GM18520 (cell line): ENCODE results near the gene PTPRN2.

Experiments
- ATAC-seq: cut with Tn5 transposase; IDR thresholded peaks from one replicate; pipeline ENCODE4 v1.9.1; 2021; ENCODE audit not compliant: unreplicated experiment

PTPRN2 gene

DNA sequence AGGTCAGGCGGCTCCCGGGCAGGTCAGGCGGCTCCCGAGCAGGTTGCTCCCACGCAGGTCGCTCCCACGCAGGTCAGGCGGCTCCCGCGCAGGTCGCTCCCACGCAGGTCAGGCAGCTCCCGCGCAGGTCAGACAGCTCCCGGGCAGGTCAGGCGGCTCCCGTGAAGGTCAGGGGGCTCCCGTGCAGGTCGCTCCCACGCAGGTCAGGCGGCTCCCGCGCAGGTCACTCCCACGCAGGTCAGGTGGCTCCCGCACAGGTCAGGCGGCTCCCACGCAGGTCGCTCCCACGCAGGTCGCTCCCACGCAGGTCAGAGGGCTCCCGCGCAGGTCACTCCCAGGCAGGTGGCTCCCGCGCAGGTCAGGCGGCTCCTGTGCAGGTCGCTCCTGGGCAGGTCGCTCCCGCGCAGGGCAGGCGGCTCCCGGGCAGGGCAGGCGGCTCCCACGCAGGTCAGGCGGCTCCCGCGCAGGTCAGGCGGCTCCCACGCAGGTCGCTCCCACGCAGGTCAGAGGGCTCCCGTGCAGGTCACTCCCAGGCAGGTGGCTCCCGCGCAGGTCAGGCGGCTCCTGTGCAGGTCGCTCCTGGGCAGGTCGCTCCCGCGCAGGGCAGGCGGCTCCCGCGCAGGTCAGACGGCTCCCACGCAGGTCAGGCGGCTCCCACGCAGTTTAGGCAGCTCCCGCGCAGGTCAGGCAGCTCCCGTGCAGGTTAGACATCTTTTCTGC, 30.7 kb downstream of the PTPRN2 start:
- ATAC-seq: no peak

DNA sequence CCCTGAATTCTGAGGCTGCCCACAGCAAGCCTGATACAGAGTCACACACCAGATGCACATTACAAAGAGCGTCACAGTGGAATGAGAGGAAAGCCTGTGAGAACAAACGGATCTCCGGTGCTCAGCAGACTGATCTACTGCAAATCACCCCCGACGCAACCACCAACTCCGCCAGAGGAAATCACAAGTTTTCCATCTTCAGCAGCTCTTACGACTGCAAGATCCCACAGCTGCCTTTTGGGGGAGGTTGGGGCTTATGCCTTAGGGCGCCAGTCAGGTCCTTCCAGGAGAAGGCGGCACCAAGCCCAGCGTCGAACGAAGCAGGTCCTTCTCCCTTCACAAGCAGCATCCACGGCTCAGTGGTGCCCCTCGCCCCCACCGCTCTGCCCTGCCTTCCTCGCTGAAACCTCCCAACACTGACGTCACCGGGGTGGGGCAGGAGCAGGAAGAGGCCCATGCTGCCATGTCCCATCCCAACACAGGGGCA, 32.5 kb downstream of the PTPRN2 start:
- no peak for ATAC-seq

DNA sequence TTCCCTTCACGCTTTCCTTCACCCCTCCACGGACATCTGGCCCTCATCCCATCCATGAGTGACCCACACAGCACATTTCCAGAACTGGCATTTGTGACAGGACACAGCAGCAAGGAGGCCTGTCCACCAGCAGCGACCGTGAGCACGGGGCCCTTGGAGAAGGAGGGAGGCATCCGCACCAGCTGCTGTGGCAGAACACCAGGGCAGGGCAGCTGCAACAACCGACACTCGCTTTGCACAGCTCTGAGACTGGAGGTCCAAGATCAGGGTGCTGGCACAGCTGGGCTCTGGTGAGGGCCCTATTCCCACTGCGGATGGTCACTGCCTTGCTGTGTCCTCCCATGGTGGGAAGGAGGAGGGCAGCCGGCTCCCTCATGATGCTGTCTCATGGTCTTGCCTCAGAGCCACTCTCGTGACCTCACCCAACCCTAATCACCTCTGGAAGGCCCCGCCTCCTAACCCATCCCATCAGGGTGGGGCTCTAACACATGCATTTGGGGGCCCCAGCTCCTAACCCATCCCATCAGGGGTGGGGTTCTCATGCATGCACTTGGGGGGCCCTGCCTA, 36.7 kb downstream of the PTPRN2 start:
- no peak for ATAC-seq

DNA sequence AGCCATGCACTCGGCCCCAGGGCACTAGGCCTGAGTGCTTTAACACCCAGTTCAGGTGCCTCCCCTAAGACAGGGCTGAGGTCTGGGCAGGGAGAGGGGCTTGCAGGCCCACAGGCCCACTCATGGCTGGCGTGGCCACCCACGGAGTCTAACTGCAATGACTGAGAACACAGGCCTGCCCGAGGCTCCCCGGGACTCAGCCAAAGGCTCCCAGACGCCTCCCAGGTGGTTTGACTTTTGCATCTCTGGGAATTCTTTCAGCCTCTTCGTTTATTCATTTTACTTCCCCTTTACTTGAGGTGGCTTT, 37.3 kb downstream of the PTPRN2 start:
- no peak for ATAC-seq

DNA sequence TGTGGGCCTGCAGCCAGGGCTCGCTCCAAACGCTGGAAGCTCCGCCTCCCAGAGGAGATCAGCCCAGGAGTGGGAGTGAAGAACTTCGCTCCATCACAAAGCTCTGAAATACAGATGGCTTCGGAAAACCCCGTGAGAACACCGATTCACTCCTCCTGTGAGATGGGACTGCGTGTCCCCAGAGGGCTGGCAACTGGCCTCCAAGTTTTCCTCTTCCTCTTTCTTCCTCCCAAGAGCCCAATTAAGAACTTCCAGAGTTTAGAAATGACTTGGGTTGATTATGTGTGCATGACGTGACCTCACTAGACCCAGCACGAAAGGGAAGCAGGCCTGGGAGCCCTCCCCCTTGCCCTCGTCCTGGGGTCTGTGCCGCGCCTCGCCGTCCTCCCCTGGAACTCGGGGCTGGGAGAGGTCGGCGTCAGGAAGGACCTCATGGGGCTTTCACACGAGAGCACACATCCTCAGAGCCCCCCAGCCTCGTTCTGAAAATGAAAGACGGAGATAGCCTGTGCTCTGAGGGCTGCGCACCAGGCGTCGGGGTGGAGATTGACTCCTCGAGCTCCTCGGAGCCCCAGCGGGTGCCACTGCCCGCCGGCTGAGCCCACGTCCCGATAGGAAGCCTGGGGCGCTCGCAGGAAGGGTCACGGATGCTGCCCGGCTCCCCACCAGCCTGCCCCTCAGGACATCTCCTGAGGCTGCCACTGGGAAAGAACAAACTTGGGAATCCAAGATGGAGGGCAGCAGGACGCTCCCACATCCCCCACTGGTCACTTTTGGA, 37.8 kb downstream of the PTPRN2 start:
- no peak for ATAC-seq

DNA sequence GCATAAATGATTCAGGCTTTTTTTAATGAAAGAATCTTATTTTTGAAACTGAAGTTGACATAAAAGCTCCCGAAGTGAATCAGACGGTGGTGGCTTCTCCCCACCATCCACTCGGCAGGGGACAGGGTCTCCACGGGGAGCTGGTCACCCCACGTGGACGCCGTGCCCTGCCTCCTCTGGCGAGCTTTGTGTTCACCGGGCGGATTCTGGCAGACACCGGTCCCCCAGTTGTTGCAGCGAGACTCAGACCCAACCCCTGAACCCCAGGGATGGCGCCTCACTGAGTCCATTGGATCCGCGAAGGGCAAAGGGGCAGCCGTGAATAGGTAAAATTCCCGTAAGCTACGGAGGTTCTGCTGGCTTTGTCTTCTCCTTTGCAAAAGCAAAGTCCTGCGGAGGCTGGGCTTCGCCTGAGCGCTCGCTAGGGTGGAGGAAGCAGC, 38.4 kb downstream of the PTPRN2 start:
- no peak for ATAC-seq

DNA sequence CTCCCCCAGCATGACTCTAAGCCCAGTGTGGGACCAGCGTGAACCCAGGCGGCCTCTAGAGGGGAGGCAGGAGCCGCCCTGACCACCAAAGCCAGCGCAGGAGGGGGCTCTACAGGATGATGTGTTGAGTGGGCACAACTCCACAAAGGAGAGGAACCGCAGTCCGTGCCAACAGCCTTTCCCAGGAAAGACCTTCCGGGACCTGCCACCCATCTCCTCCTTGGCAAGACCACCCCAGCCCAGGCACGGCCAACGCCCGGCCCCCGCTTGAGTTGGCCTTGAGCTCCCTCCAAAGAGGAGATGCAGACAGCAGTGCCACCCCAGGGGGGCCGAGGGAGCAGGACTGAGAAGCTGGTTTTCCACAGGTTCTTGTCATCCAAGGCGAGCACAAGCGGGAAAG, 38.9 kb downstream of the PTPRN2 start:
- no peak for ATAC-seq

DNA sequence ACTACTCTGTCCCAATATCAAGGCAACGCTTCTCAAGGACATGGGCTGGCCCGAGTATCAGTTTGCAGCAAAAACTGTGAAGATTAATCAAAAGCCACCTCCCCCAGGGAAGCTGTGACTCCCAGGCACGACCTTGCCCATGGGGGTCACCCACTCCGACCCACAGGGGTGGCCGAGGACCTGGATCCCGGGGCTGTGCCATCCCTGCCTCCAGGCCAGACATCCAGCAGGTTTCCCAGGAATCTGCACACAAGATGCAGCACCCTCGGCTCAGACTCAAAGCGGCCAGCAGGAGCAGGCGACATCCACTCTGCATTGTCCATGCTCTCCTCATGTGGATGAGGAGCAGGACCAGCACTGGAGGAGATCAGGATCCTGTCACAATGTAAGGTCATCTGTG, 39.8 kb downstream of the PTPRN2 start:
- ATAC-seq: no peak

DNA sequence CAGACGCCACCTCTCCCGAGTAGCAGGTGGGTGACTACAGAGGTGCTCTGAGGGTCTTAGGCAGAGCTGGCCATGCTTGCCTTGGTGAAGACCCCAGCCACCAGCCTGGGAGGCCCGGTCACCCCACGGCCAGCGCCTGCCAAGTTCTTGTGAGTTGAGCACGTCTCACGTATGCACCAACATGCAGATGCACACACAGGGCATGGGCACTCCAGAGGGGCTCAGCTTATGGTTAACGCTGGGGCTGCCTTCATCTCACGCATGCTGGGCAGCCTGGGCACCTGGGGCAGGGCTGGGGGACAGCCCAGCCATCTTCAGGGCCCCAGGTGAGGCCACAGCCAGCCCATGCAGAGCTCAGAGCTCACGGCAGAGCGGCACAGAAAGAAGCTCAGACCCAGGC, 41.0 kb downstream of the PTPRN2 start:
- no peak for ATAC-seq

DNA sequence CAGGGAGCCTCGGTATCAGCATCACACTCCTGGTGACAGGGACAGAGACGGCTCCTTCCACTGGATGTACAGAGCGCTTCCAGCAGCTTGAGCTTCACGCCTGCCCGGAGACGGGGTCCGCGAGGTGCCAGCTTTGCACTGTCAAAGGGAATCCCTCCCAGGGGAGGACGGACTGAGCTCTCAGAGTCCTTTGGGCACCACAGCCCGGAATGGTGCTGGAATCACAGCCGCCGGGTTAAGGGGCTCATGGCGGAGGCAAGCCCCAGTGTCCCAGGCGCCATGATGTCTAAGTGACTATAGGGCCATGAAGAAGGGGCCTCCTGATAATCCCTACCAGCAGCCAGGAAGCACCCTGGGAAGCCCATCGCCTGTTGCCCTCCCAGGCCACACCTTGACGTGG, 41.4 kb downstream of the PTPRN2 start:
- no peak for ATAC-seq

DNA sequence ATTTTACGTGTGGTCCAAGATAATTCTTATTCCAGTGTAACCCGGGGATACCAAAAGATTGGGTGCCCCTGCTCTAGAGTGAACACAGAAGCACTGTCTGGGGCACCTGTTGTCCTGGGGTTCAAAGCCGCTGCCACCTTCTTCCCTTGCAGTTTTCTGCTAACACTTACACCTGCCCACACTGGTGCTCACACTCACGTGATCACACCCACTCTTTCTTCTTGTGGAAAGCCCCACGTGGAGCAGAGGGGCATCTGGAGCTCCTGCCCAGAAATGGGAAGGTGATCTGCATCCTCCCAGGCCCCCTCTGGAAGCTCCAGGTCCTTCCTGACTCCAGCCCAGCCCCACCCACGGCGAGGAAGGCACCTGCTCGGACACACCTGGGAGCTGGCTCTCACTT, 42.9 kb downstream of the PTPRN2 start:
- no peak for ATAC-seq

DNA sequence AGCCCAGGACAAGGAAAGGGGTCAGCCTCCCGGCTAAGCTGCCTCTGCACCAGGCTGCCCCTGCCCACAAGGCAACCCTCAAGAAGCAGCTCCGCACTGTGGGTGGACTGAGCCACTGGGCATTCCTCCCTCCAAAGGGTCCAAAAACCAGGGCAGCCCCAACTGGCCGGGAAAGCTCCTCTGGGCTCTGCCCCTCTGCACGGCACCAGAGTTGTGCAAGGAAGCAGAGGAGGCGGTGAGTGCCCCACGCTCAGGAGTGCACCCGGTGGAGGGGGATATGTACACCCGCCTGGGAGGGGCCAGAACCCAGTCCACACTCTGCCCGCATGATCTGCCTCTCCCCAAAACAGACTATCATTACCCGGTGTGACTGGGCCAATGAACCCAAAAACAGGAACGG, 43.8 kb downstream of the PTPRN2 start:
- ATAC-seq: no peak

DNA sequence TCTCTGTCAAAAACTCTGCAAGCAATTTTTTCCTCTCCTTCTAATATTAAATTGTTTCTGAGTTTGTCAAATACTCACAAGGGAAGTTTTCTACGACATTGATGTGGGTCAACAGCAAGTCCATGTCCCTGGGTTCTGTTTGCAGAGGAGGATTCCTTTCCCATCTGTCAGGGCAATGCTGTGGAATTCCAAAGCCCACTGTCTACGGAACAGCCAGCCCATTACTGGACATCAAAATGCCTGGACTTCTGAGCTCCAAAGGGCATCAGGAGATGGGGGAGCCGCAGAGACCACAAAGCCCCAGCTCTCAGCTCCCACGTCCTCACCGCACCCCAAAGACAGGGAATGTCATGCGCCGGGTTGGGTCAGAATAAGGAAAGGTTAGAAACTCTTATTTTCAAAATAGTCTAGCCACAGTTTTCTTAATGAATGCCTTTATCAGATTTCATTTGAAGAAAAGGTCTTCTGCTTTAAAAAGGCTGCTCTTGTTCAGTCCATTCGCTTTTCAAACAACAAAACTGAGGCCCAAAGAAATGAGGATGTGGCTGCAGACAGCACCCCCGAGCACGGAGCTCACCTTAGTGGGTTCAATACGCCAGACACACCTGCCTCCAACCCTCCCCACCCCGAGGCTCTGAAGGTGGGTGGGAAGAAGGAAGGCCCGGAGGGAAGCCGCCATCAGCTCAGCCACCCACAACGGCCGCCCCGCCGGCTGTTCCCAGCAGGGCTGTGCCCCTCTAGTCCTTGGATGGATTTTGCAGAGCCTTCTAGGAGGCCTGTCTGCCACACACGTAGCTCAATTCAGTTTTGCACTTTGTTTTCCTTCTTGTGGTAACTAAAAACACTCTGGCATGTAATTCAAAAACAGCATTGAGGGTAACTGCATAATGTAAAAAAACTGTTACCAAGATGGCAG, 44.7 kb downstream of the PTPRN2 start:
- ATAC-seq: no peak

DNA sequence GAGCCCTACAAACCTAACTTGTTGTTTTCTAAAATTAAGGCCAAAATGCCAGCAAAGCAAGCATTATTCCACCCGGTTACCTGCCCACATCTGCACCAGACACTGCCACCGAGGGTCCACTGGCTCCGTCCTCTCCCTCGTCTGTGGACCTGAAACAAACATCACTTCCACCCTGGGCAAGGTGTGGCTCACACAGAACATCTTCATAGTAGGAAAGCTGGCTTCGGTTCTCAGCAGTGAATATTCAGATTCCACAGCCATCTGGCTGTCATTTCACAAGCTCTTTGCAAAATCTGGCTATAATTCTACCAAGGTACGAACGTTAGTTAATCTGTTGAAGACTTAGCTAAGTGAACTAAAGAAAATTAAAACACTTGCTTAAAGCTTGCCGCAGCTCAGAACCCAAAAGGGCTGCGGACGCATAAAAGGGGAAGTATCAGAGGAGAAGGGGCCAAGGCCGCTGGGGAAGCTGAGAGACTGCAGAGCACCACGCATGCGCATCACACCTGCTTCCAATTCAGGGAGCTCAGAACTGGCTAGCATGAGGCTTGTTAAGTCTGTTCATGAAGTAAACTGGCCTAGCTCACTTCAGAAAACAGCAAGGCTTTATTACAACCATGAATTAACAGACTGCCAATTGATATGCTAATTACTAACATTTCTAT, 46.1 kb downstream of the PTPRN2 start:
- ATAC-seq: no peak

DNA sequence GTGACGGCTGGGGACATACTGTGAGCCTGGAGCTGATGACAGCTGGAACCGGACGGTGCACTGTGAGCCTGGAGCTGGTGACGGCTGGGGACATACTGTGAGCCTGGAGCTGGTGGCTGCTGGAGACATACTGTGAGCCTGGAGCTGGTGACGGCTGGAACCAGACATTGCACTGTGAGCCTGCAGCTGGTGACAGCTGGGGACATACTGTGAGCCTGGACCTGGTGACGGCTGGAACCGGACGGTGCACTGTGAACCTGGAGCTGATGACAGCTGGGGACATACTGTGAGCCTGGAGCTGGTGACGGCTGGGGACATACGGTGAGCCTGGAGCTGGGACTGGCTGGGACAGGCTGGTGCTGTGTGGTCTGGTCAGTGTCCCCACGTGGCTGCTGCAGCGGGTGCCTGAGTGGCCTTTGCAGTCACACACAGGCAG, 47.9 kb downstream of the PTPRN2 start:
- no peak for ATAC-seq

DNA sequence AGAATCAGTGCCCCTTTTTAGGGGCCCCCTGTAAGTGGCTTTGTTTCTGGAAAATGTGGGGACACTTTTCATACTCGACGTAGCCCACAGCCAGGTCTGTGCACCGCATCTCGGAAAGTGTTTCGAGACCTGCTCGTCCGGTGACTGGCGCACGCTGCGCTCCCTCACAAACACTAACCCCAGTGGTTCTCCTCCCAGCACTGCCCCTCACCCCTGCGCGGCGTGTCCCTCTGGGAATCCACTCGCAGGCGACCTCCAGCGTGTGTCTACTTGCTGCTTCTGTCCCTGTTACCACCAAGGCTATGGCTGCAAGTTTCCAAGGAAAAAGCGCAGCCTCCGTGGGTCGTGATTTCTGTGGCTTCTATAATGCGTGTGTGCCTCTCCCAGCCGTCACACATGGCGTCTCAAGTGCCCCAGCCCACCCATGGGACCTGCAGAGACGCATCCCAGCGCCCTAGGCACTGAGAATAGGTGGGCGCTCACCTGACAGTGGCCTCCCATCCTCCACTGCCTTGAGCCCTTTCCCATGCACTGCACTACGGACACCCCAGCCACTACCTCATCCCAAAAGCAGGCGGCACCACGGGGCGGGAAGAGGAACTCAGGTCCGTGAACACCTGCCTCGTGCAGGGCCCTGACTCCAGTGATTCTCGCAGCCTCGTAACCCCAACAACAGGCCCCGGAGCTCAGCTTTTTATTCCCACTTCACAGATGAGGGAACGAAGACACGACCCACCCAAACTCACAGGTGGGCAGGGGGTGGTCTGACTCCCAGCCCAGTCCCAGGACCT, 49.3 kb downstream of the PTPRN2 start:
- no peak for ATAC-seq

DNA sequence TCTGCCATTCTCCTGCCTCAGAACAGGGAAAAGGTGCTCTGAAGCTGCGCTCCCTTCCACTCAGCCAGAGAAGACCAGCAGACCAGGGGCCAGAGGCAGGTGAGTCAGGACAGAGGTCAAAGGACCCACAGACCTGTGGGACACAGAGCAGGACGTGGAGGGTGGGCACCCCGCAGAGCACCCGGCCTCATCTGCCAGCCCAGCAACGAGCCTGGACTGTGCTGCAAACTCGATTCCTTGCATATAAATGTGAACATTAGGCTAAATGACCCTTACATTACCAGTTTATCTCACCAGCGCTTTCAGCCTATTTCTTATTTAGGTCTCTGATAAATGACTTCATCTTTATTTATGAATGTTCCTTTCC, 50.1 kb downstream of the PTPRN2 start:
- no peak for ATAC-seq

DNA sequence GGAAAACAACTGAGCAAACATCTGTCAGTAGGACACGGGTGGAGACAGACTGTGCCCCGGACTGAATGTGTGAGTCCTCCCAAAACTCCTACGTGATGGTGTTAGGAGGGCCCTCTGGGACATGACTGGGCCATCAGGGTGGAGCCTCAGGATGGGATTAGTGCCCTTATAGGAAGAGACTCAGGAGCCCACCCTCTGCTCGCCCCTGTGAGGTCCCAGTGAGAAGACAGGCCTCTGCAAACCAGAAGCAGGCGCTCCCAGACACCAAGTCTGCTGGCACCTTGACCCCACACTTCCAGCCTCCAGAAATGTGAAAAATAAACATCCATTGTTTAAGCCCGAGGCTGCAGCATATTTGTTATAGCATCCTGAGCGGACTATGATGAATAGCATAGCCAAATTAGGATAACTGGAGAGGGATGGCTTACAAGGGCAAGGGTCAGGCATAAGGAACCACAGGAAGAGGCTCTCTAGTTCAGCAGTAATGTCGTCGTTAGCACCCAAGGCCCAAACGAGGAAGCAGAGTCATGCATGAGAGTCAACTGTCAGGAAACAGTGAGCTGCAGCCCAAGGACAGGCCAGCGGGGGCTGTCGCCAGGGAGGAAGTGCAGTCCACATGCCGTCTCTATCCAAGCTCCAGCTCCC, 50.6 kb downstream of the PTPRN2 start:
- no peak for ATAC-seq

DNA sequence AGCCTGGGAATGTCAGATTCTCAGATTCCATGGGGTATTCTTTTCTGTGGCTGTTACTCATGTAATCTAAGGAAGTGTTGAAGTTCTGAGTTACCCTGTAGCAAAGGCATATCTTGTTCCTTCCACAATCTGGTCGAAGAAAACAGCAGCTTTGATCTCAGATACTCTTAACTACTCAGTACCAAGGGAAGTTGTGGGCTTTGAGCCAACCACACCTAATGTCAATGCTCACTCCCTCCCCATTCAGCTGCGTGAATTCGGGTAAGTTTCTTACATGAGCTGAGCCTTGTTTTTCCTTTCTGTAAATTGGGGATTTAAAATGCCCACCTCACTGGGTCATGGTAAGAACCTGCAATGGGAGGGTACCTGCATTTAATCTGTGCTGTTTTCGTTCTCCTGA, 52.5 kb downstream of the PTPRN2 start:
- ATAC-seq: no peak
